Measurements from ENCODE around the gene LSM11.

The LSM11 gene

DNA sequence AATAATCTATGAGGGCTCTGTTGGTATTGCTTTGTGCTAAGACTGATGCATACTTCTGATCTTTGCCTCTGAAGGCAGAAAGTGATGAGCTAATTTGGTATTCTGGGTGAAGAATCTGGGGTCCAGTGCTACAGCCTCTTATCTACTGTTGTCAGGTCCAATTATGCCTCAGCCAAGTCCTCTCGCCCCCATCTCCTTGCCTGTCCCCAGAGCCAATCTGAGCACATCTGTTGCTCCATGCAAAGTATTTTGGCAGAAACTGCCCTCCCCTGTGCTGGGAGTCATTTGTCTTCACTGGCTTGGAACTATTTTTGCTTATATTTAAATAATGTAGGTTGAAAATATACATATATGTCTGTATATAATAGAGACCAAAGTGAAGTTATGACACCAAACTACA, 23.4 kb downstream of the LSM11 start:
- DNase-seq (ENCODE audit: low read depth in 4 of 4, low spot score in 1 of 4), result no peak

DNA sequence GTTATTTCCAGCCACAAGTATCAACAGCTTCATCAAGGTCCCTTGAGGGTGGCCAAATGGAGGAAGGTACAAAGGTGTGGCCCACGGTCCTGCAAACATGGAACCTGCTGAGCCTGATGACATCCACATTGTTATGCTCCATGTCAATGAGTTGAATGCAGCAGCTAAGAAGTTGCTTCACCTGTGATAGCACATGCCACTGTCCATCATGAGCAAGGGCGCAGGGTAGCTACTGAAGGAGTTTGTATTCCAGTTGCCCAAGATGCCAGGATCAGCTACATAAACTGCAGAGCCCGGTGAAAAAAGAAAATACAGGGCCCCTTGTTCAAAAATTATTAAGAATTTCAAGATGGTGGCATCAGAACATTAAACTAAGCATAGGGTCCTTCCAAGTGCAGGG, 24.2 kb downstream of the LSM11 start:
- no peak for DNase-seq (ENCODE audit: low read depth in 4 of 4, low spot score in 1 of 4)

DNA sequence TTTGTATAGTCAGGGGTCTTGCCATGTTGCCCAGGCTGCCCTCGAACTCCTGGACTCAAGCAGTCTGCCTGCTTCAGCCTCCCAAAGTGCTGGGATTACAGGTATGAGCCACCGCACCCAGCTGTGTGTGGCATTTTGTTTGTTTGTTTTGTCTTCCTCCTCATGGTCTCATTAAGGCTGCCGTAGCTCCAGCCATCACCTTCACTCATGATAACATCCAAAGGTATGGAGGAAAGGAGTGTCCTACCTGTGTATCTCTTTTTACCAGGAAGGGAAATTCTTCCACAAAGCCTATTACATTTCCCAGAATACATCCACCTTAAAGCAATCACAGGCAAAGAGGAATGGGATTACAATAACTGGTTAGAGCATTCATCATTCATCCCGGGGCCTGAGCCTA, 27.2 kb downstream of the LSM11 start:
- no peak for DNase-seq (ENCODE audit: low read depth in 4 of 4, low spot score in 1 of 4)

DNA sequence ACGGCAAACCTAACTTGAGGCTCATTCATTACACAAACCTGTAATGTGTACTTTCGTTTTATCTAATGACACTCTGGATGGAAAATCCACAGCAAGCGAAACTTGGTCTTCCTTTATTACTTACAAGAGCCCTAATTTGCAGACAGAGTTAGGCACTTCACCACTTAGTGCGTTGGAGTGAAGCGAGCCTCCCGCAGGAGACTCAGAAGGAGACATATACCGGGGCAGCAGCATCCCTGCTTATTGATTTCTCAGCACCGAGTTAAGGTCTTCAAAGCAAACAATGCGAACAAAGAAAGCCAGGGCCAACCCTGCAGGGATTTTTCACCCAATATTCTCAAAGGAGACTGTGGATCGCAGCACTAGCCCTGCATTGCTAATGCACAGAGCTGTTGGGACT, 28.6 kb downstream of the LSM11 start:
- no peak for DNase-seq (ENCODE audit: low read depth in 4 of 4, low spot score in 1 of 4)

DNA sequence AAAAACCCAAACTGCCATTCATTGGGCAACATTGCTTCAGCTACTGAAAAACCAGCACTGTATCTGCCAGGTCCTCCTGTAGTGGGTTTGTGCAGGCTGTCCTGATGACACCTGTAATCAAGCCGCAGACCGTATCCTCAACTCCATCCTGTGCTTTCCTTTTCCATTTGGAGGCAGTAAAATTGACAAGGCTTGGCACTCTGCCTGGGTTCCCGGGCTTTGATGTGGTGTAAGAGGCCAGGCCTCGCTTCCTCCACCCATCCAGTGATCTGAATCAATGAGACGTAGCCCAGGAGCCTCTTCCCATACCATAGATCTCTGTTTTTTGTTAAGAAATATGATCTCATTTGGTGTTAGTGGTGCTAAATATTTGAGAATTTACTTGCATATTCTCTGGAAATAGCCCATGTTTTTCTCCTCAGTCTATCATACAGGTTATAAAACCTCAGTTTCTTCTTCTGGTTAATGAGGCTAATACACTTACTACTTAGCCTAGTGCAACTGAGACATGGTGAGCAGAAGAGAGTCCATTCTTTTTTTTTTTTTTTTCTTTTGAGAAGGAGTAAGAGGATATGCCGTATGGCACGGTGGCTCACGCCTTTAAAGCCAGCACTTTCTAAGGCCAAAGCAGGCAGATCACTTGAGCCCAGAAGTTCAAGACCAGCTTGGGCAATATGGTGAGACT, 34.8 kb downstream of the LSM11 start:
- no peak for DNase-seq (ENCODE audit: low read depth in 4 of 4, low spot score in 1 of 4)

DNA sequence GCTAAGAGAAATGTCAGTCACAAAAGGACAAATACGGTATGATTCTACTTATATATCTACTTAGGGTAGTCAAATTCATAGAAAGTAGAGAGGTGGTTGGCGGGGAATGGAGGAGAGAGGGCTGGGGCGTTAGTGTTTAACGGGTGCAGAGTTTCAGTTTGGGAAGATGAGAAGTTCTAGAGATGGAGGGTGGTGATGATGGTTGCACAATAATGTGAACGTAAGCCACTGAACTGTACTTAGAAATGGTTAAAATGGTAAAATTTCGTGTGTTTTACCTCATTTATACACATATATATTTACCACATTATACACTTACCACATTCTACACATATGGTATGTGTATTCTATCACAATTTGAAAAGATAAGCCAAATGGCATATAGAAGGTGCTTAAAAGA, 35.7 kb downstream of the LSM11 start:
- no peak for DNase-seq (ENCODE audit: low read depth in 4 of 4, low spot score in 1 of 4)

DNA sequence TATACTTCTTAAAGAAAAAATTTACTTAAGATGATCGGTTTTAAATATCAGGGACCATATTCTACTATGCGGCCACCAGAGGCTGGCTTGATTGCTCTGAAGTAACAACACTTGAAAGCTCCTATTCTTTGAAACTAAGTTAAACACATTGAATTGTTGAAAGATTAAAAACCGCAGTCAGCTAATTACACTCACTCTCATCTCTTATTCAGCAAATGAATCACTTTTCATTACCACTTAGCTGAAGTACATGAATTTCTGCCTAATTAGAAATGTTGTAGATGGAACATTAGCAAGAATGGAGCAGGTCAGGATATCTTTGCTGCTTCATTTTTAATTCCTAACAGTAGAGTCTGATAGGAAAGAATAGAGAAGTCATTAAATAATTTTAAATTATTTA, 42.3 kb downstream of the LSM11 start:
- DNase-seq (ENCODE audit: low read depth in 4 of 4, low spot score in 1 of 4), result no peak

DNA sequence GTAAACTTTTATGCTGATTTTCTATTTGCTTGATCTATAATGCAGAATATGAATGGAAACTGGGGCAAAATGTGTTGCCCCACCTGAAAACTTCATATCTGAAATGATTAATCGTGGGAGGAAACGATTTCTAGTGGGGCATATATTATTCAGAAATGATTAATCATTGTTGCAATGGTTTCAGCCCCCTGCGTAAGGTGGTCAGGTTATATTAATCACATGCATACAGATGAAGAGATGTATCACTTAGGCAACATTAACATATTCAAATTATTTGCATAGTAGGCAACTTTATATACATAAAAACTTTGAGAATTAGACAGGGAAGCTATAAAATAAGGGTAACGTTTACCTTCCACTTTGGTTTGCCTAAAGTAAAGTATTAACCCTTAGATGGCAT, 49.8 kb downstream of the LSM11 start:
- DNase-seq (ENCODE audit: low read depth in 4 of 4, low spot score in 1 of 4), result no peak

DNA sequence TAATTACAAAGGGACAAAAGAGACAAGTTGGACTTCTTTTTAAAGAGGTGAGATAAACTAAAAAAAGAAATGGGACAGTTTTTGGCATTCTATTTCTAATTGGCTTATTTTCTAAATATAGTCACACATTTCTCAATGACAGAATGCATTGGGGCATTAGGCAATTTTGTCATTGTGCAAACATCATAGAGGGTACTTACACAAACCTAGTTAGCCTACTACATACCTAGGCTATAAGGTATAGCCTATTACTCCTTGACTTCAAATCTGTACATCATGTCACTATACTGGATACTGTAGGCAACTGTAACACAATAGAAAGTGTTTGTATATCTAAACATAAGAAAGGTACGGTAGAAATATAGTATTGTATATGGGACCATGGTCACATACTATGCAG, 56.1 kb downstream of the LSM11 start:
- DNase-seq (ENCODE audit: low read depth in 4 of 4, low spot score in 1 of 4), result no peak

DNA sequence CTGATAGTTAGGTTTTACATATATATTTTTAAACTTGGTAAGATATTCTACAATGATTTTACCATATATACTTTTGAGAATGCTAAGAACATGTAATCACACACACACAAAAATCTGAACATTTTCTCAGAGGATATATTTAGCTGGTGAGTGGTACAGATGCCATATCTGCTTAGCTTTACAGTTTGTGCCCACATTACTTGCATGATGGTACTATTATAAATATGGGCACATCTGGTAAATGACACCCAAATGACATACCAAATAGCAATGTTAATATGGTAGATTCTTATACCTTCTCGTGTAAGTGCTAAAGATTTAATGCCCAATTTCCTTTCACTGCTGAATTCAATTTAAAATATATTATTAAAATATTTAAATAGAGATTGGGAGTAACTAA, 56.6 kb downstream of the LSM11 start:
- no peak for DNase-seq (ENCODE audit: low read depth in 4 of 4, low spot score in 1 of 4)

DNA sequence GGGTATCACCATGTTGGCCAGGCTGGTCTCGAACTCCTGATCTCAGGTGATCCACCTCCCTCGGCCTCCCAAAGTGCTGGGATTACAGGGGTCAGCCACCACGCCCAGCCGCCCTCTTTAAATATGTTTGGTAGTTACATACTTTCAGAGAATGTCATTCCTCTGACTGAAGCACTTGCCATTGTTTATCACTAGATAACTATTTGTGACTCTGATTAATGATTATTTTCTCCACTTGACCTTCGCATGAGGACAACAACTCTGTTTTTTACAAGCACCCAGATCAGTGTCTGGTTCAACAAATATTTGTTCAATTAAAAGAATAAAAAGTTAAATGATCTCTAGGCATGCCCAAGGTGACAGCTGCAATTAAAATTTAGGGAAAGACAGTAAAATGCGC, 59.2 kb downstream of the LSM11 start:
- DNase-seq (ENCODE audit: low read depth in 4 of 4, low spot score in 1 of 4), result no peak

DNA sequence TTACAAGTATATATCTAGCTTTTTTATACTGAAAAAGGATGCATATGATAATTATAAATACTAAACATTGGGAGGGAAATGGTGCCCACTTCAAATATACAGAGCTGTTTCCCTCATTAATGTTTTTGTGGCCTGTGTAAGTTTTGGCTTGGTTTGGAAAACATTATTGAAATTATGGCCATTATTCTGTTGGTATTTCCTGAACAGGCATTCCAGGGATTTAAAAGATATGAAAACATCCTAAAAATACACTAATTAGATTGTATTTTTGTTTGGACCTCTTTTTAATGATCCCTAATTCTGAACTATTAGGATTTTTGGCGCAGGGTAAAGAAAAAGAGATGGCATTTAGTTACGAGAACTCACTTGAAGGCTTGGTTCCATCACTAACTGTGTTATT, 64.5 kb downstream of the LSM11 start:
- DNase-seq (ENCODE audit: low read depth in 4 of 4, low spot score in 1 of 4), result no peak

Data from stimulated activated CD4-positive, alpha-beta T cell treated with anti-CD3 and anti-CD28 coated beads, Interleukin-1b, Interleukin-23, amount 100 ng/mL, for 24 hours (primary cell).